HG03025 (cell line): ENCODE data around the gene SMYD5.

Source experiments
- ATAC-seq: cut with Tn5 transposase; IDR thresholded peaks from one replicate; pipeline ENCODE4 v1.9.1; 2021; ENCODE audit warnings: mild to moderate bottlenecking, moderate library complexity; ENCODE audit not compliant: unreplicated experiment, low FRiP score

SMYD5 gene

DNA sequence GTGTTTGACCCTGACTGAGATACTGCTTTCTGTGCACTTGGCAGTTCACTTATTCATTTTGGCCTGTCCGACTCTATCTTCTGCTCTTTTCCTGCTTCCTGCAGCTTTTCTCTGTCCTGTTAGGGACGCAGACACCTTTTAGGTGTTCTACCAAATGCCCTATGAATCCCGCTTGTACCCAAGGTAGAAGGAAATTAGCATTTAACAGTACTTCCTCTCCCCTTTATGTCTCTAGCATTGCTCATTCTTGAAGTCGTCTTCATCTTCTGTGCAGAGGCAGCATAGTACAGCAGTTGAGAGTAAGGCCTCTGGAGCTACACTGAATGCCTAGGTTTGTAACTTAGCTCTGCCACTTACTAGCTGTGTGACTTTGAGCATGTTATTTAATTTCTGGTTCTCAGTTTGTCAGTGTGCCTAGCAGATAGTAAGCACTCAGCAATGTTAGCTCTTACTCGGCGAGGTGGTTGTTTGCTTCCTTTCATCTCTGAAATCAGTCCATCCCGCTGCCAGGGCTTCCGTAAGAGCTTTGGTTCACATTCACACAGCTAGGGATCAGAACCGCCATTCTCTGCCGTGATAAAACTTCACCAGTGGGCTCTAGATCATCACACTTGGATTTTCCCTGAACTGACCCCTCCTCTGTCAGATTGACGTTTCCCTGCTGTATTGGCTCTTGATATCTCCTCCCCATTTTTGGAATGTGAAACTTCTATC, 21.4 kb downstream of the SMYD5 start:
- no peak for ATAC-seq

DNA sequence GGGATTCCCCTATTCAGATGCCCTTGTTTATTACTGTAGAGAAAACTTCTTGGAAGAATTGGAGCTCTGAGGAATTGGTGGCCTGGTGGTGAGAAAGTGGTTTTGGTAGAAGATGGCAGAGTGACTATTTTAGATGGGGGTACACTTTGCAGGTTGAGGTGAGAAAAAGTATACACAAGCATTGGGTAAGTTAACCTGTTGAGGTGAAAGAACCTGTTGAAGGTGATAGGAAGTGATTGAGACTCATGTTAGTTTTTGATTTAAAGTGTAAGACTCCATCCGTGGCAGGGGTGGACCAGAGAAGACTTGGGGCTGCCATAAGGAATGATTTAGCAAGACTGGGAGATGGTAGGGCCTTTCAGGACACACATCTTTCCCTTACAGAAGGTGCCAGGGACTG, 23.1 kb downstream of the SMYD5 start:
- no peak for ATAC-seq

GRCh38 chr2:73238149-73238548, 24.1 kb downstream of the SMYD5 start:
- ATAC-seq = no peak

DNA sequence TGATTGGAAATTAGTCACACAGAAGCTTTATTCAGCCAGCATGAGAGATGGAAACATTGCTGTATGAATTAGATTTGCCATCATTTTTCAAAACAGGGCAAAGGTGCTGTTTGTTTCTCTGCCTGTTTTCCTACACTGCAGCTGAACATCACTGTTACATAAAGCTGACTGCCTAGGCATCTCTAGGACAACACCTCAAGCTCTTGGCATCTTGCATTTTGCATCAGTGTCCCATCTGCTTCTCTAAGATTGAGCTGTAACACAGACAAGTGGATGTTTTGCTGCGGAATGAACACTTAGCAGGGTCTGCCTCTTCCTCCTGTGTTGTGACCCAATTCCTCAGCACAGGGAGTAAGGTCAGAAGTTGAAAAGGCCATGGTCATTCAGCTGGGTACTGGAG, 24.9 kb downstream of the SMYD5 start:
- ATAC-seq = no peak

DNA sequence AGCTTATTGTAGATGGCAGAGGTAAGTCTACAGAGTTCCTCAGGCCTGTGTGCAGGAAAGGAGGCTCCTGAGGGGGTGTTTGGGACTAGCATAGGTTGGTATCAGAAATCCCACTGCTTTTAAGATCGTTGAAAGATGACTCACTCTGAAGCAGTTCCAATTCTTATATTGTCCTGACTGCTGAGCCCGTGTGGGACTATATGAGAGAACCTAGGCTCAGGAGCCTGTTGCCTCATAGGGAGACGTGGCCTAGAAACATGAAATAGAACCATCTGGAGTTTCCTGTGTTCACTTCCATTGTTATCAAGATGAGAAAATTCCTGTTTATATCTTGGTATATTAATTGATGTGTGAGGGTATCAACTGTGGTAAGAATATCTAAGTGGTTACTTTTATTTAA, 25.7 kb downstream of the SMYD5 start:
- no peak for ATAC-seq

DNA sequence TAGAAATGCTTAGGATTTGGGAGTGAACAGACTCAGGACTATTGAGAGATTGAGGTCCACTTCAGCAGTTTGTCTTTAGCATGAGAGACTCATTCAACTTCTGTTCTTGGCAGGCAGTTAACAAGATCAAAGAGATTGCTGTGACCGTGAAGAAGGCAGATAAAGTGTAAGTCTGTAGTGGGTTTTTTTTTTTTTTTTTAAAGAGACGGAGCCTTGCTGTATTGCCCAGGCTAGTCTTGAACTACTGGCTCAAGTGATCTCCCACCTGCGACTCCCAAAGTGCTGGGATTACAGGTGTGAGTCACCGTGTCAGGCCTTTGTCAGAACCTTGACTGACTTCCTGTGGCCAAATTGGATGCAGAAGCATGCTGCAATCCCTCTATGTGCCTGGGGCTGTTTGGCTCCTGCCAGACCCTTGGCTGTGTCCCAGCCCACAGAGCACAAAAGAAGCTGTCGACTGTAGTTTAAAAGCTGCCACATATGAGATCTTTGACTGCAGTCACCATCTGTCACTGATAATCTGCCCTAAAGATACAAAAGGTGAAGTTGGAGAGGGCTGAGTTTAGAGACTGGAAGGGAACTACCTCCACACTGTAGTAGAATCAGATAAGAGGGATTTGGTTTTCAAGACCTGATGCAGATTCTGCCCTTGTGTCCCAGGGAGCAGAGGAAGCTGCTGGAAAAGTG, 30.0 kb downstream of the SMYD5 start:
- ATAC-seq = no peak

GRCh38 chr2:73244580-73244979, 30.5 kb downstream of the SMYD5 start:
- no peak for ATAC-seq

- ATAC-seq = no peak
Measured at GRCh38 chr2:73246850-73247249, 32.8 kb downstream of the SMYD5 start.

GRCh38 chr2:73249636-73250035, 35.6 kb downstream of the SMYD5 start:
- no peak for ATAC-seq

DNA sequence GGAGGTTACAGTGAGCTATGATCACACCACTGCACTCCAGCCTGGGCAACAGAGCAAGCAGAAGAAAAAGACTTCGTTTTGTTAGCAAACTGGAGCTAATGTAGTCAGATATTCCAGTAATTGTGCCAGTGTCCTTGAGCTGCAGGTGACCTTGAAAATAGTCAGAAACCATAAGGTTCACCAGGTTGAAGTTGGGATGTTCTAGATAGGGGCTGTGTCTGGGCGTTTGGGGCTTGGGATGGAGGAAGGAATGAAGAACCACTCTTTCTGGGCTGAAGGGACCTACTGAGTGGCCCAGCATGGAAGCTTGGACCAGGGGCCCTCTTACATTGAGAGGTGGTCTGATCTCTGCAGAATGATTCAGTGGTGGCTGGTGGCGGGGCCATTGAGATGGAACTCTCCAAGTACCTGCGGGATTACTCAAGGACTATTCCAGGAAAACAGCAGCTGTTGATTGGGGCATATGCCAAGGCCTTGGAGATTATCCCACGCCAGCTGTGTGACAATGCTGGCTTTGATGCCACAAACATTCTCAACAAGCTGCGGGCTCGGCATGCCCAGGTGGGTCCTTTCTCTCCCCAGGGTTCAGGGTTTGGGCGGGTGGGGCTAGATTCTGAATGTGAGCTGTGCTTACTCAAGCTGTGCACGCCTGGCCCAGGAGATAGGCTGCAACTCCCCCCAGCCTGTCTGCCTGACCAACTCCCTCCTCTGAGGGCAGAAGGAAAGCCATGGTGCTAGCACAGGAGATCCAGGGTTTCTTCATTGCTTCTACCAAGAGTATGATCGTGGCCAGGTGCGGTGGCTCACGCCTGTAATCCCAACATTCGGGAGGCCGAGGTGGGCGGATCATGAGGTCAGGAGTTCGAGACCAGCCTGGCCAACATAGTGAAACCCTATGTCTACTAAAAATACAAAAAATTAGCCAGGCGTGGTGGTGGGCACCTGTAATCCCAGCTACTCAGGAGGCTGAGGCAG, 37.1 kb downstream of the SMYD5 start:
- ATAC-seq = no peak

GRCh38 chr2:73252238-73253027, 38.4 kb downstream of the SMYD5 start:
- ATAC-seq = no peak

DNA sequence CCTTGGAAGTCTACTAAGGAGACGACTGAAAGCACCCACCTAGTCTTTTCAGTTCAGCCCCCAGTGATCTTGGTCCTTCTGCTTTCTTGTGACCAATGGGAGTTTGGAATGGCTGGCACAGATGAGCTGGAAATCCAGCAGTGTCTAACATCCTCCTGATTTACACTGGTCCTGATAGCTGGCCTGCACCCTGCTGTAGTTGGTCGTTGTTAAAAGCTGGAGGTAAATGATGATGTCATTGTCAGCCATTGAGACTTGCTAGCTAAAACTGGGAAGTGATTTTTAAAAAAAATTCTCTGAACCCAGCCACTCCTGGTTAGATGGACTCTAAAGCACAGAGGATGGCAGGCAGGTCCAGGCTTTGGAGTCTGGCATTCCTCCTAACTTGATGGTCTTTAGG, 39.4 kb downstream of the SMYD5 start:
- no peak for ATAC-seq

DNA sequence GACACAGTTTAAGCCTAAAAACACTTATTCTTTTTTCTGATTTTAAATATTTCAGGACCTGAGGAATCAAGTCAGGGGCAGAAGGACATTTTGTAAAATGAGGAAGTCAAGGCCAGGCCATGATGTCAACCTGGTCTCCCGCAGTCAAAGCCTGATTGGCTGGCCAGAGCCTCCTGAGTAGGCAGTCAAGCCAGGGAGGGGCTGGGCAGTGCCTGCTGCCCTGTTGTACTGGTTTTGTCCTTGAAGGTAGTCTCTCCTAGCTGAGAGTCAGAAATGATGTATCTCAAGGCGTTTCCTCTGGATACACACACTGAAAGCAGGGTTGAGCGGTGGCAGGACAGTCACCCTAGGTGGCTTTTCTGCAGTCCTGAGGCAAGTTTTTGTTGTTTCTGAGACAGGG, 39.9 kb downstream of the SMYD5 start:
- no peak for ATAC-seq

- ATAC-seq = no peak
Measured at GRCh38 chr2:73254343-73255006, 40.4 kb downstream of the SMYD5 start.

DNA sequence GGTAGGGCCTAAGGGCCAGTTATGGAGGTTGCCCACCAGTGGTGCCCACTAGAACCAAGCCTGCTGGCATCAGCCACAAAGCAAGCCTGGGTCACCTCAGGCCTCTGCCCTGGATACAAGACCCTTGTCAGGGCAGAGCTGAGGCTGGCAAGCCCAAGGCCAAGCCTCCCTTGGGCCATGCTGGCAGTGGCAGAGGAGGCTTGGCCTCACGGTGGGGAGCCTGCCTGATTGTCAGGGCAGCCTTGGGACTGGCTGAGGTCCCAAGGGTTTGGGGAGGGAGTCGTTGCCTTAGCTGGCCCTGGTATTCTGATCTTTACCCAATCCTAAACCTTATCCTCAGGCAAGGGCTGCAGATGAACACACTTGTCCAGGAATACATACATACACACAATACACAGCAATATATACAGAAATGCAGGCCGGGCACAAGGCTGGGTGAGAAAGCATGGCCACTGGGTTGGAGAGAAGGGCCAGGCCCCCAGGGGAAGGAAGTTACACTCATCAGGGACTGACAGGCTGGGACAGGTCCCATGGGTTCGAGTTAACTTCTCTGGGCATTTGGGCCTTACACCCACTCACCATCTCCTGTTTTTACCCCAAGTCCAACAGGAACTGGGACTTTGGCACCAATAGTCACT, 41.1 kb downstream of the SMYD5 start:
- ATAC-seq = no peak

- ATAC-seq = no peak
Measured at GRCh38 chr2:73255907-73256617, 42.0 kb downstream of the SMYD5 start.

DNA sequence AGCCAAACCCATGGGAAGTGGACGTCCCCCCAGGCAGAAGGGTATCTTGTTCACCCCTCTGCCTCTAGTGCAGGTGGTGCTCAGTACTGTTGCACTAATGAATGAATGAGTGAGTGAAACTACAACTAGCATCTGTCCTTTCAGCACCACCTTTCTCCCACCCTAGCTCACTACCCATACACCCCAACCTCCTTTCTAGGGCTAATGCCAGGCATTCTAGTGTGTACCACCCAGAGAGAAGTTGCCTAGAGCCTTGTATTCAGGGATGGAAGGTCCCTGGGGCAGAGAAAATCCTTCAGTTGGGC, 42.5 kb downstream of the SMYD5 start:
- no peak for ATAC-seq

DNA sequence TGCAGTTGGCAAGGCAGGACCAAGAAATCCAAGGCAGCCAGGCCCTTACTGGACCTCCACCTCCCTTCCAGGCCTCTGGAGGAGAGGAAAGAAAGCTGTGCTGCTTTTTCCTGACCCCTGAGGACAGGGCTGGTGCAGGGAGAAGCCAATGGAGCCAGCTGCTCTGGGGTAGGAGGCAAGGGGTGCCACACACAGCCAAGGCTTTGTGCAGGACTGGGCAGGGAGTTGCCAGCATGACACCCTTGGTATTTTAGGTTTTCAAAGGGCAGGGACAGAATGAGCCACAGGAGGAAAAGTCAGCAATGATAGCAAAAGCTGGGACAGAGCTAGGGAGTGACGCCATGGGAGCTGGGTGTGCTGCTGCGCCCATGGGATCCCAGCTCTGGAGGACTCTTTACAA, 43.0 kb downstream of the SMYD5 start:
- ATAC-seq = no peak
